SU-DHL-6 (cell line): Measurements from ENCODE around the gene CDC42BPG.

Experiments used
- H2AFZ ChIP-seq: fragments of 200-600 bp; sonication (generic); 2 replicates; pipeline ENCODE4 v1.6.1; 2014; ENCODE audit warnings: low read depth, mild to moderate bottlenecking, moderate library complexity, mixed read lengths, antibody characterized with exemption, low read length; ENCODE audit not compliant: severe bottlenecking
- H3F3A ChIP-seq: fragments of 200-600 bp; shearing (Covaris generic); 2 replicates; pipeline ENCODE4 v1.6.0; 2016; ENCODE audit warnings: antibody characterized with exemption, mild to moderate bottlenecking; ENCODE audit not compliant: insufficient read depth
- H3K27ac ChIP-seq: fragments of 200-600 bp; sonication (generic); 2 replicates; pipeline ENCODE4 v1.5.1; 2016; ENCODE audit warnings: low read depth, mild to moderate bottlenecking, low read length, moderate library complexity, mixed read lengths
- H3K27me3 ChIP-seq: fragments of 200-600 bp; sonication (generic), shearing (Covaris generic); 2 replicates; pipeline ENCODE4 v1.6.0; 2014; ENCODE audit warnings: mild to moderate bottlenecking, low read length
- H3K36me3 ChIP-seq: fragments of 200-600 bp; sonication (generic); 2 replicates; pipeline ENCODE4 v1.6.1; 2014; ENCODE audit warnings: mild to moderate bottlenecking, low read length, mixed read lengths
- H3K4me2 ChIP-seq: fragments of 300-600, 200-600 bp; shearing (Covaris generic), sonication (generic); 2 replicates; pipeline ENCODE4 v1.6.0; 2014; ENCODE audit warnings: low read length, low read depth, mild to moderate bottlenecking; ENCODE audit not compliant: poor library complexity, severe bottlenecking
- H3K4me3 ChIP-seq: fragments of 200-600 bp; sonication (generic); 2 replicates; pipeline ENCODE4 v1.5.1; 2014; ENCODE audit warnings: antibody characterized with exemption, low read length, mild to moderate bottlenecking, mixed read lengths; ENCODE audit not compliant: insufficient read depth, poor library complexity, severe bottlenecking
- H3K79me2 ChIP-seq: fragments of 200-600 bp; sonication (generic); 2 replicates; pipeline ENCODE4 v1.6.1; 2014; ENCODE audit warnings: mild to moderate bottlenecking, low read length, moderate library complexity; ENCODE audit not compliant: insufficient read depth
- H3K9ac ChIP-seq: fragments of 200-600 bp; sonication (generic); 2 replicates; pipeline ENCODE4 v1.7.0; 2014; ENCODE audit warnings: mild to moderate bottlenecking, low read length
- H3K9me2 ChIP-seq: fragments of 200-600 bp; sonication (generic); replicated peaks from 2 replicates; pipeline ENCODE4 v1.6.1; 2014; ENCODE audit warnings: low read length; ENCODE audit not compliant: insufficient read depth
- H3K9me3 ChIP-seq: fragments of 200-600 bp; sonication (generic); 2 replicates; pipeline ENCODE4 v1.6.1; 2014; ENCODE audit warnings: low read length, mixed read lengths; ENCODE audit not compliant: insufficient read depth
- H4K20me1 ChIP-seq: fragments of 200-600 bp; sonication (generic); 2 replicates; pipeline ENCODE4 v1.6.1; 2014; ENCODE audit warnings: low read depth, mild to moderate bottlenecking, antibody characterized with exemption, low read length, moderate library complexity, mixed read lengths
- CTCF ChIP-seq: fragments of 200-600 bp; sonication (generic); IDR thresholded peaks from one replicate; pipeline ENCODE4 v1.5.1; 2017; ENCODE audit warnings: antibody characterized with exemption, mild to moderate bottlenecking, low read length, moderate library complexity; ENCODE audit not compliant: insufficient read depth, poor library complexity, severe bottlenecking
- EZH2phosphoT487 ChIP-seq: fragments of 200-600 bp; sonication (generic), shearing (Covaris generic); conservative IDR thresholded peaks from 2 replicates; pipeline ENCODE4 v1.6.1; 2018; ENCODE audit warnings: mild to moderate bottlenecking, antibody characterized with exemption, low read length, moderate library complexity, mixed read lengths

CDC42BPG gene

GRCh38 chr11:64872790-64873488 lies 28.5 kb upstream of the CDC42BPG start:
- no peaks in the 10 kb centered on the region for H3K27me3 ChIP-seq
- H2AFZ ChIP-seq: no peak overlapping the region
- H3K4me3 ChIP-seq: no peak overlapping the region
- H4K20me1 ChIP-seq: no peaks in the 10 kb centered on the region; the same call in 1 of the 2 replicates
- H3K9ac ChIP-seq: peak overlapping the region; percentile 49; the same call in 1 of the 2 replicates
- TF ChIP-seq EZH2phosphoT487: no peak
- TF ChIP-seq CTCF: no peak
- H3K79me2 ChIP-seq: peaks cover 95% of the 10 kb centered on the region
- H3K4me2 ChIP-seq: peak overlapping the region; percentile 58
- peak overlapping the region; percentile 94 for H3K27ac ChIP-seq
- no peaks in the 10 kb centered on the region for H3K9me3 ChIP-seq
- no peaks in the 10 kb centered on the region for H3K9me2 ChIP-seq
- peaks cover 38% of the 10 kb centered on the region for H3F3A ChIP-seq
- 0 out of 2 replicates have a peak, but pooled peaks cover 6% of the 10 kb centered on the region for H3K36me3 ChIP-seq

GRCh38 chr11:64871492-64871891 lies 27.0 kb upstream of the CDC42BPG start:
- no peak overlapping the region for H2AFZ ChIP-seq
- H3K4me2 ChIP-seq: peak overlapping the region; percentile 58
- peaks cover 39% of the 10 kb centered on the region for H3F3A ChIP-seq
- no peaks in the 10 kb centered on the region; the same call in 1 of the 2 replicates for H4K20me1 ChIP-seq
- H3K9ac ChIP-seq: peak overlapping the region; percentile 49; the same call in 1 of the 2 replicates
- H3K27me3 ChIP-seq: no peaks in the 10 kb centered on the region
- peaks cover 92% of the 10 kb centered on the region for H3K79me2 ChIP-seq
- H3K36me3 ChIP-seq: peaks cover 10% of the 10 kb centered on the region
- no peak overlapping the region for H3K4me3 ChIP-seq
- H3K27ac ChIP-seq: peak overlapping the region; percentile 94
- H3K9me2 ChIP-seq: no peaks in the 10 kb centered on the region
- no peaks in the 10 kb centered on the region for H3K9me3 ChIP-seq
- no peak for TF ChIP-seq EZH2phosphoT487
- no peak for TF ChIP-seq CTCF

DNA sequence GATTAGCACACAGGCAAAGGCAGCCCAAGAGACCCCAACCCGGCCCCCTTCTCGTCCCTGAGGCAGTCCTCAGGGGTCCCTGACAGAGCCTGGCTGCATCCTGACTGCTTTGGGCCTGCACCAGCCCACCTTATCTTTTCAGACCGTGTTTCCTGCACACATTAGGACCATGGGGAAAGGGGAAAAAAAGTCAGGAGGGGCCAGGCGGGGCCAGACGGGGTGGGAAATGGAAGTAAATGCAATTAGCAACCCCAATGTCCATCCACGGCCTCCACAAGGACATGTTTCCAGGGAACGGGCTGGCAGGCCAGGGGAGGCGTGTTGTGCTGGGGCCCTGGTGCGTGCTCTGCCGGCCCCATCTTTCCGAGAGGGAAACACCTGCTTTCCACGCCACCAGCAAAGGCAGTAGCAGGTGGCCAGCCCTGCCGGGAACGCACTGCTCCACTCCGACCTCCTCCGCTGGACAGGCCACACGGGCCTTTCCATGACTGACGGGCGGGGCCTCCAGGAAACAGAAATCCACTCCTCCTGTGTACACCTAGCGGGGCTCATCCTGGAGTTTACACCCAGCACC lies 26.5 kb upstream of the CDC42BPG start:
- peak overlapping the region; percentile 58 for H3K4me2 ChIP-seq
- H3K79me2 ChIP-seq: peaks cover 92% of the 10 kb centered on the region
- no peak overlapping the region for H3K4me3 ChIP-seq
- H3K27me3 ChIP-seq: no peaks in the 10 kb centered on the region
- no peaks in the 10 kb centered on the region; the same call in 1 of the 2 replicates for H4K20me1 ChIP-seq
- no peak for TF ChIP-seq CTCF
- TF ChIP-seq EZH2phosphoT487: no peak
- H3K9me3 ChIP-seq: no peaks in the 10 kb centered on the region
- peak overlapping the region; percentile 49; the same call in 1 of the 2 replicates for H3K9ac ChIP-seq
- peaks cover 39% of the 10 kb centered on the region for H3F3A ChIP-seq
- H2AFZ ChIP-seq: no peak overlapping the region
- H3K36me3 ChIP-seq: peaks cover 14% of the 10 kb centered on the region
- H3K9me2 ChIP-seq: no peaks in the 10 kb centered on the region
- H3K27ac ChIP-seq: peak overlapping the region; percentile 94
